CD4-positive, CD25-positive, alpha-beta regulatory T cell (primary cell): Measurements from ENCODE around the gene GRIN2D. TPM values are rescaled to one million over a fixed set of nuclear protein-coding genes. Genes with fewer than 3 reads are reported as not detected.
A peak's percentile ranks its signal among the peaks of the same experiment; 100 is the strongest.

Experiments
- ATAC-seq, 2 donors: fragments of 150-1000 bp; cut with Tn5 transposase; one replicate each; pipeline ENCODE4 v1.10.0; 2021; ENCODE audit warnings: low read depth in 2 of 2, moderate number of reproducible peaks in 2 of 2, moderate library complexity in 1 of 2
- DNase-seq, 3 donors: peaks; one replicate each; pipeline versions ENCODE4 v3.0.0 to v3.0.0-alpha.2; 2012 to 2022; ENCODE audit warnings: mixed read lengths in 1 of 3
- H3K27ac ChIP-seq: one replicate; pipeline ENCODE4 v1.7.0; 2013; ENCODE audit warnings: mild to moderate bottlenecking, low read length; ENCODE audit not compliant: insufficient read depth, poor library complexity, severe bottlenecking
- H3K27me3 ChIP-seq: one replicate; pipeline ENCODE4 v1.7.0; 2013; ENCODE audit warnings: low read length; ENCODE audit not compliant: control insufficient read depth, insufficient read depth
- H3K36me3 ChIP-seq: one replicate; pipeline ENCODE4 v1.7.0; 2013; ENCODE audit warnings: mild to moderate bottlenecking, low read length, moderate library complexity; ENCODE audit not compliant: control insufficient read depth, insufficient read depth
- H3K4me1 ChIP-seq: 2 replicates; pipeline ENCODE4 v1.7.0; 2013; ENCODE audit warnings: mild to moderate bottlenecking, low read length; ENCODE audit not compliant: insufficient read depth, control insufficient read depth, poor library complexity, severe bottlenecking
- H3K4me3 ChIP-seq: one replicate; pipeline ENCODE4 v1.7.0; 2013; ENCODE audit warnings: low read depth, mild to moderate bottlenecking, low read length, moderate library complexity
- H3K9me3 ChIP-seq, 2 experiments: 1 replicate in 1 of 2; 2 replicates in 1 of 2; pipeline ENCODE4 v1.7.0; 2013; ENCODE audit warnings: low read length in 2 of 2, mild to moderate bottlenecking in 1 of 2, moderate library complexity in 1 of 2; ENCODE audit not compliant: control insufficient read depth in 2 of 2
- H3K27ac Mint-ChIP-seq, 3 donors: one replicate each; pipeline ENCODE4 v1.8.0; 2020 to 2022; ENCODE audit warnings: mild to moderate bottlenecking in 3 of 3, mixed read lengths in 3 of 3, moderate library complexity in 2 of 3
- H3K27me3 Mint-ChIP-seq: one replicate; pipeline ENCODE4 v1.8.0; 2022; ENCODE audit warnings: mild to moderate bottlenecking, mixed read lengths
- H3K36me3 Mint-ChIP-seq: one replicate; pipeline ENCODE4 v1.8.0; 2020; ENCODE audit warnings: mixed read lengths
- H3K4me1 Mint-ChIP-seq, 4 donors: one replicate each; pipeline ENCODE4 v1.8.0; 2020 to 2022; ENCODE audit warnings: mixed read lengths in 4 of 4, mild to moderate bottlenecking in 1 of 4
- H3K4me3 Mint-ChIP-seq, 4 donors: one replicate each; pipeline ENCODE4 v1.8.0; 2020 to 2022; ENCODE audit warnings: mild to moderate bottlenecking in 4 of 4, mixed read lengths in 4 of 4, moderate library complexity in 3 of 4
- H3K9me3 Mint-ChIP-seq, 7 donors: one replicate each; pipeline ENCODE4 v1.8.0; 2020 to 2022; ENCODE audit warnings: mixed read lengths in 7 of 7, mild to moderate bottlenecking in 3 of 7, moderate library complexity in 2 of 7
- polyA plus RNA-seq, 4 donors: library from polyadenylated mRNA; unstranded; fragments of 300-500 nt; fragmentation: Illumina TruSeq; gene quantifications; one replicate each; pipeline ENCODE4 v1.2.3, GENCODE V29; 2021
- total RNA-seq: library from RNA; stranded (reverse); gene quantifications from one replicate; pipeline ENCODE4 v1.2.3, GENCODE V29; 2022

Gene GRIN2D
- total and polyA plus RNA-seq, 5 donors from 2014 or later: not detected

GRCh38 chr19:48415806-48416221 lies 22.3 kb downstream of the GRIN2D start:
- H3K4me3 ChIP-seq: no peak overlapping the region
- no peak overlapping the region for H3K27ac ChIP-seq
- no peak for ATAC-seq
- peaks cover 40% of the 10 kb centered on the region for H3K27me3 Mint-ChIP-seq
- H3K36me3 Mint-ChIP-seq: no peaks in the 10 kb centered on the region
- H3K4me1 ChIP-seq: peaks cover 17% of the 10 kb centered on the region
- peaks cover 0 to 34% (median 18%) of the 10 kb centered on the region in 4 donors for H3K4me1 Mint-ChIP-seq
- H3K27me3 ChIP-seq: no peaks in the 10 kb centered on the region
- no peak overlapping the region for H3K27ac Mint-ChIP-seq
- no peak for DNase-seq
- H3K4me3 Mint-ChIP-seq: peak overlapping the region in 1 of 4 donors; percentile 28
- peaks cover 0 to 1% (median 0%) of the 10 kb centered on the region in 7 donors for H3K9me3 Mint-ChIP-seq
- H3K9me3 ChIP-seq: no peaks in the 10 kb centered on the region
- H3K36me3 ChIP-seq: no peaks in the 10 kb centered on the region

DNA sequence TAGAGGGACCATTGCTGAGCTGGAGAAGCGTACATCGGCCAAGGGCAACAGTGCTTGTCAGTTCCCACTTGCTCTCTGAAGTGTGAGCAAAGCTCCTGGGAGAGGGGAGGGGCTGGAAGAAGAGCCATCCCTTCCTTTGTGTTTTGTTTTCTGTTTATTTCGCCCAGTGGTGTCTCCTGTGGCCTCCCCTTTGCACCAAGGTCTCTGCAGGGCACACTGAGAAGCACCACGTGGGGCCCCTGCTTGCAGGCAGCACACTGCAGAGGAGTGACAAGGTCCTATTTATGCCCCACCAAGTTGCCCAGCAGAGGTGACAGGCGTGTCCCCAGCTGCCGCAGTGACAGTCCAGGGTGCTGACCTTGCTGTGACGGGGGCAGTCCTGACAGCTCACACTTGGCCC lies 24.0 kb downstream of the GRIN2D start:
- H3K4me1 Mint-ChIP-seq: peaks cover 0 to 34% (median 18%) of the 10 kb centered on the region in 4 donors
- Histone ChIP-seq H3K9me3 (no peaks in the 10 kb centered on the region), H3K4me3 (no peak overlapping the region), H3K27me3 (no peaks in the 10 kb centered on the region), H3K4me1 (peaks cover 17% of the 10 kb centered on the region), H3K27ac (no peak overlapping the region), H3K36me3 (no peaks in the 10 kb centered on the region)
- H3K9me3 Mint-ChIP-seq: peaks cover 0 to 1% (median 0%) of the 10 kb centered on the region in 7 donors
- H3K4me3 Mint-ChIP-seq: peak overlapping the region in 3 of 4 donors; percentile 41 to 59 (median 54)
- ATAC-seq (no peak), DNase-seq (no peak)
- peaks cover 34% of the 10 kb centered on the region for H3K27me3 Mint-ChIP-seq
- H3K27ac Mint-ChIP-seq: peak overlapping the region in 1 of 3 donors; percentile 28
- no peaks in the 10 kb centered on the region for H3K36me3 Mint-ChIP-seq

DNA sequence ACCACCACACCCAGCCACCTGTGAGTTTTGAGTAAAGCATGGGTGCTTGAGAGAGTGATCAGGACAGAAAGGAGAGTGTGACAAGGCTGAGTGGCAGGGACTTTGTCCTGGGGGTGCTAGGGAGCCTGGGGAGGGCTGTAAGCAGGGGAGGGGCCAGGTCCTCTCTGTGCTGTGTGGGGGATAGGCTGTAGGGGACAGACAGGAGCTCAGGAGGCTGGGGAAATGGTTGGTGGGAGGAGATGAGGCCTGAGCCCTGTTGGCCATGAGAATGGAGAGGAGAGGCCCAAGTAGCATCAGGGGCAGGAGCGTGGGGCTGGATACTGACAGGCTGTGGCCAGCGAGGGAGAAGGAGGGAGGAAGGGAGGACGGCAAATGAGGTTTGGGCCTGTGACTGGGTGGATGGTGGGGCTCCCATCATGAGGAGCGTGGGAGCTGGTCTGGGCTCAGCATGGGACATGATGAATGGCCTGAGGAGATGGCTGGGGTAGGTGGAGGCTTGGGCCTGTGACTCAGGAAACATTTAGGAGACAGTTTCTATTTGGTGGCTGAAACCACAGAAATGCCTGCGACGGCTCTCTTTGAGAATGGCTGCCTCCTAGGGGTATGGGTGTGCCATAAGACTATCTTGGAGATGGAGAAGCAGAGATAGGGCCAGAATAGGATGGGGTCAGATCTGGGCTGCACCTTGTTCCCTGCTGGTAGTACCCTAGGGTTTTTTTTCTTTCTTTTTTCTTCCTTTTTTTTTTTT lies 25.0 kb downstream of the GRIN2D start:
- Histone ChIP-seq H3K9me3 (no peaks in the 10 kb centered on the region), H3K27ac (no peak overlapping the region), H3K36me3 (no peaks in the 10 kb centered on the region), H3K4me1 (peaks cover 17% of the 10 kb centered on the region), H3K4me3 (no peak overlapping the region), H3K27me3 (no peaks in the 10 kb centered on the region)
- ATAC-seq (no peak), DNase-seq (no peak)
- Mint-ChIP-seq H3K27ac (peak overlapping the region in 1 of 3 donors; percentile 69), H3K36me3 (no peaks in the 10 kb centered on the region), H3K9me3 (peaks cover 0 to 1% (median 0%) of the 10 kb centered on the region in 7 donors), H3K27me3 (peaks cover 35% of the 10 kb centered on the region), H3K4me1 (peaks cover 0 to 34% (median 18%) of the 10 kb centered on the region in 4 donors), H3K4me3 (peak overlapping the region in 3 of 4 donors; percentile 74 to 89 (median 85))

DNA sequence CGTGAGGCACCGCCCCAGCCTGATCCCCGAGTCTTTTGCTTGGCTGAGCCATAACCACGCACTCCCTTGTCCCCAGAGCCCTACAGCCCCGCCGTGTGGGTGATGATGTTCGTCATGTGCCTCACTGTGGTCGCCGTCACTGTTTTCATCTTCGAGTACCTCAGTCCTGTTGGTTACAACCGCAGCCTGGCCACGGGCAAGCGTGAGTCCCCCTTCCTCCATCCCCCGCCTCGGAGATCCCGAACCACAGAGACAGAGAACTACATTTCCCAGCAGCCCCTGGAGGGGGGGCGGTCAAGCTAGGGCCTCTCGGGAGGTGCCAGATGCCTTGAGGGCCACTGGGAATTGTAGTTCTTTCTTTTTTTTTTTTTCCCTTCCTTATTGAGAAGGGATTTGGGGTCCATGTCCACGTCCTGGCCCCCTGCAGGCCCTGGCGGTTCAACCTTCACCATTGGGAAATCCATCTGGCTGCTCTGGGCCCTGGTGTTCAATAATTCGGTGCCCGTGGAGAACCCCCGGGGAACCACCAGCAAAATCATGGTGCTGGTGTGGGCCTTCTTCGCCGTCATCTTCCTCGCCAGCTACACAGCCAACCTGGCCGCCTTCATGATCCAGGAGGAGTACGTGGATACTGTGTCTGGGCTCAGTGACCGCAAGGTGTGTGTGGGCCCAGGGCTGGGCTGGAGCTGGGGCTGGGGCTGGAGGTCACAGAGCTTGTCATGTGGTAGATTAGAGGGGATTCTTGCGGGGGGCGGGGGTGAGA lies 25.9 kb downstream of the GRIN2D start:
- no peak overlapping the region for H3K27ac ChIP-seq
- DNase-seq (peak; percentile 58 to 71 (median 67)), ATAC-seq (peak; percentile 56 to 68)
- Mint-ChIP-seq H3K27ac (peak overlapping the region in 1 of 3 donors; percentile 69), H3K4me1 (peaks cover 0 to 29% (median 18%) of the 10 kb centered on the region in 4 donors), H3K4me3 (peak overlapping the region; percentile 59 to 89 (median 80)), H3K27me3 (peaks cover 31% of the 10 kb centered on the region), H3K36me3 (no peaks in the 10 kb centered on the region), H3K9me3 (peaks cover 0 to 1% (median 0%) of the 10 kb centered on the region in 7 donors)
- peaks cover 14% of the 10 kb centered on the region for H3K4me1 ChIP-seq
- no peak overlapping the region for H3K4me3 ChIP-seq
- no peaks in the 10 kb centered on the region for H3K36me3 ChIP-seq
- no peaks in the 10 kb centered on the region for H3K9me3 ChIP-seq
- no peaks in the 10 kb centered on the region for H3K27me3 ChIP-seq

- Mint-ChIP-seq H3K27me3 (peaks cover 24% of the 10 kb centered on the region), H3K36me3 (no peaks in the 10 kb centered on the region), H3K27ac (no peak overlapping the region), H3K4me1 (peaks cover 5 to 15% (median 10%) of the 10 kb centered on the region in 4 donors), H3K9me3 (peaks cover 0 to 1% (median 0%) of the 10 kb centered on the region in 7 donors), H3K4me3 (no peak overlapping the region)
- Histone ChIP-seq H3K4me1 (peaks cover 3% of the 10 kb centered on the region), H3K4me3 (no peak overlapping the region), H3K9me3 (no peaks in the 10 kb centered on the region), H3K27ac (no peak overlapping the region), H3K27me3 (no peaks in the 10 kb centered on the region), H3K36me3 (no peaks in the 10 kb centered on the region)
- no peak for DNase-seq
- ATAC-seq: no peak
Measured at GRCh38 chr19:48421548-48421947, 28.1 kb downstream of the GRIN2D start.

- ATAC-seq (no peak), DNase-seq (no peak)
- Mint-ChIP-seq H3K27me3 (peaks cover 19% of the 10 kb centered on the region), H3K27ac (no peak overlapping the region), H3K4me3 (no peak overlapping the region), H3K9me3 (no peaks in the 10 kb centered on the region), H3K4me1 (peaks cover 0 to 5% (median 2%) of the 10 kb centered on the region in 4 donors), H3K36me3 (no peaks in the 10 kb centered on the region)
- Histone ChIP-seq H3K4me3 (no peak overlapping the region), H3K4me1 (peaks cover 3% of the 10 kb centered on the region), H3K27ac (no peak overlapping the region), H3K36me3 (no peaks in the 10 kb centered on the region), H3K27me3 (no peaks in the 10 kb centered on the region), H3K9me3 (no peaks in the 10 kb centered on the region)
Measured at GRCh38 chr19:48424694-48425219, 31.3 kb downstream of the GRIN2D start.

- no peak overlapping the region for H3K4me3 ChIP-seq
- H3K4me1 ChIP-seq: peaks cover 3% of the 10 kb centered on the region
- Mint-ChIP-seq H3K4me3 (no peak overlapping the region), H3K36me3 (no peaks in the 10 kb centered on the region), H3K4me1 (peaks cover 0 to 5% (median 2%) of the 10 kb centered on the region in 4 donors), H3K9me3 (peaks cover 0 to 2% (median 0%) of the 10 kb centered on the region in 7 donors), H3K27ac (no peak overlapping the region), H3K27me3 (peaks cover 13% of the 10 kb centered on the region)
- H3K36me3 ChIP-seq: no peaks in the 10 kb centered on the region
- DNase-seq (no peak), ATAC-seq (no peak)
- H3K27me3 ChIP-seq: no peaks in the 10 kb centered on the region
- no peaks in the 10 kb centered on the region for H3K9me3 ChIP-seq
- no peak overlapping the region for H3K27ac ChIP-seq
Measured at GRCh38 chr19:48428670-48429069, 35.2 kb downstream of the GRIN2D start.
